ENCODE data around the gene YLPM1. TPM values are rescaled to one million over a fixed set of nuclear protein-coding genes. Genes with fewer than 3 reads are reported as not detected.
A peak's percentile ranks its signal among the peaks of the same experiment; 100 is the strongest.

Gene YLPM1
- total RNA-seq, 4 donors from 2014 or later, result 71.3 to 104 (median 84.8) TPM

DNA sequence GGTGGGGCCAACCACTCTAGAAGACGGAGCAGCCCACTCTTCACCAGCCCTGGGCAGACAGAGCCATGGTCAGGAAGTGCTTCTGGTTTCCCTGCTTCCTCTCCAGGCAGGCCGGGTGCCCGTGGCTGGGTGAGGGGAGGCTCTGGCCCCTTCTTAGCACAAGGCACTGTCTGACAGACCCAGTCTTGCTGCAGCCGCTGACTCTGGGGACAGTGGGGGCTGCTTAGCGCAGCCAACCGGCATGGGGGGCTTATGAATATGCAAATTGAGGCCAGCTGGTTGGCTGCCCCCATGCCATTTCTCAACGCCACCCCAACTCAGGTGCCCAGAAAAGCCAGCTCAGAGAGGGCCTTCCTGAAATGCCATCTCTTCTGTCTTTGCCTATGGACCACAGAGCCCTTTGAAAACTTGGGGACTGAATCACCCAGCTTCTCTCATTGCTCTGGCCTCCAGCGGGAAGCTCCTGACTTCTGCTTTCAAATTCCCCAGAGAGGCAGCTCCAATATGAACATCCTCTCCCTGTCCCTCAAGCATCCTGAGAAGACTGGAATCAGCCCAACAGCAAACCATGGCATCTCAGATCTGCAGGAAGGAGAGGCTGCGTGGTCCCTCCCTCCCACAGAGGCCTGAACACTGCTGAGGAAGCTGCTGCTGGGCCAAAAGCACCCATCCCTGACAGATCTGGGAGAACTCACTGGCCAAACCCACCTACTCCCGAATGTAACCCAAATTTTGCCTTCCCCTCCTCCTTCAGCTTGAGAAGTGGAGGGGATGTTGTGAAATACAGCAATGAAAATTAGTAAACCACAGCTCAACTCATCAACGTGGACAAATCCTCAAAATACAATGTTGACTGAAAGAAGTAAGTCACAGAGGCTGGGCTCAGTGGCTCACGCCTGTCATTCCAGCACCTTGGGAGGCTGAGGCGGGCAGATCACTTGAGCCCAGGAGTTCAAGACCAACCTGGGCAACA is 113.1 kb downstream of the YLPM1 start, which contains the start of gene PROX2:
Gene PROX2, minus strand, starts transcription at position 205 of the 973 bp plus-strand sequence. CDS start 12,311 bp downstream, outside the sequence.
- WGBS, 2 donors, result 59 to 72% methylated on average over 12 to 13 of the region's 13 CpGs
- H3K4me3 ChIP-seq (replicated peaks in 1 of 3), result no peak within 1 kb of the TSS
- intact Hi-C loops (cut with DNase I), result no loop called here
- H3K36me3 ChIP-seq, result no peaks in the 10 kb centered on the region
- H3K9me3 ChIP-seq, result no peaks in the 10 kb centered on the region
- H3K27me3 ChIP-seq, result no peaks in the 10 kb centered on the region
- peaks cover 6% of the 10 kb centered on the region in 2 donors for H3K4me1 ChIP-seq
- H3K27ac ChIP-seq, result no peak within 1 kb of the TSS
- no peak for DNase-seq
- TF ChIP-seq POLR2A (IDR thresholded peaks at IDR 0.05), result no peak
- TF ChIP-seq, protein P1, sequence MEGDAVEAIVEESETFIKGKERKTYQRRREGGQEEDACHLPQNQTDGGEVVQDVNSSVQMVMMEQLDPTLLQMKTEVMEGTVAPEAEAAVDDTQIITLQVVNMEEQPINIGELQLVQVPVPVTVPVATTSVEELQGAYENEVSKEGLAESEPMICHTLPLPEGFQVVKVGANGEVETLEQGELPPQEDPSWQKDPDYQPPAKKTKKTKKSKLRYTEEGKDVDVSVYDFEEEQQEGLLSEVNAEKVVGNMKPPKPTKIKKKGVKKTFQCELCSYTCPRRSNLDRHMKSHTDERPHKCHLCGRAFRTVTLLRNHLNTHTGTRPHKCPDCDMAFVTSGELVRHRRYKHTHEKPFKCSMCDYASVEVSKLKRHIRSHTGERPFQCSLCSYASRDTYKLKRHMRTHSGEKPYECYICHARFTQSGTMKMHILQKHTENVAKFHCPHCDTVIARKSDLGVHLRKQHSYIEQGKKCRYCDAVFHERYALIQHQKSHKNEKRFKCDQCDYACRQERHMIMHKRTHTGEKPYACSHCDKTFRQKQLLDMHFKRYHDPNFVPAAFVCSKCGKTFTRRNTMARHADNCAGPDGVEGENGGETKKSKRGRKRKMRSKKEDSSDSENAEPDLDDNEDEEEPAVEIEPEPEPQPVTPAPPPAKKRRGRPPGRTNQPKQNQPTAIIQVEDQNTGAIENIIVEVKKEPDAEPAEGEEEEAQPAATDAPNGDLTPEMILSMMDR (IDR thresholded peaks at IDR 0.05), result no peak

DNA sequence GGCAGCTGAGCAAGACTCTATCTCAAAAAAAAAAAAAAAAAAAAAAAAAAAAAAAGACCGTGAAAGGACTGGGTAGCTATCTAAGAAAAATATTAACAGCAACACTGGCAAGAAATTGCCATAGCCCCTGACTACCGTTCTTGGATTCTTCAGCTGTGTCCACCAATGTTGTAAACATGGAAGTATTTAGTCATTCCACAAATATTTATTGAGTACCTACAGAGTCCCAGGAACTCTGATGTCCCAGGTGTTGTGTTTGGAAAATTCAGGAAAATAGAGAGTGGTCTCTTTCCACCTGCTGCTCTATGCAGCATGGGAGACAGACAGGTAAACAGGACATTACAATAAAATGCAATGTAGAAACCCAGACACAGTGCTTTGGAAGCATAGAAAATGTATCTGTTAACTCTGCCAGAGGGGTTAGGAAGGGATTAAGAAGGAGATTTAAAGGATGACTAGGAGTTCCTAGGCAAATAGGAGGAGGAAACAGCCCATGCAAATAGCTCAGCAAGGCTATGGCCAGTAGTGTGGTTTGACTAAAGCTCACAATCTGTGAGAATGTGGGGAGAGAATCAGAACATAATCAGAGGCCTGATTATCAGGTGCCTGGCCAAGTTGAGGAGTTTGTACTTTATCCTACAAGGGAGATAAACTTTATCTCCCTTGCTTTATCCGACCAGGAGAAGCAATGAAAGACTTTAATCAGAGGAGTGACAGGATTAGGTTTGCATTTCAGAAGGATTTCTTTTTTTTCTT is 116.5 kb downstream of the YLPM1 start:
- Histone ChIP-seq H3K4me3 (replicated peaks in 1 of 3) (no peak overlapping the region), H3K36me3 (no peaks in the 10 kb centered on the region), H3K27ac (no peak overlapping the region), H3K9me3 (no peaks in the 10 kb centered on the region), H3K4me1 (peaks cover 22 to 28% of the 10 kb centered on the region in 2 donors), H3K27me3 (no peaks in the 10 kb centered on the region)
- DNase-seq, result no peak
- intact Hi-C loops (cut with DNase I), result no loop called here
- TF ChIP-seq, protein P1 (IDR thresholded peaks at IDR 0.05), result no peak
- TF ChIP-seq POLR2A (IDR thresholded peaks at IDR 0.05), result no peak
- 86 to 88% methylated on average over 3 of the region's 3 CpGs for WGBS, 2 donors

DNA sequence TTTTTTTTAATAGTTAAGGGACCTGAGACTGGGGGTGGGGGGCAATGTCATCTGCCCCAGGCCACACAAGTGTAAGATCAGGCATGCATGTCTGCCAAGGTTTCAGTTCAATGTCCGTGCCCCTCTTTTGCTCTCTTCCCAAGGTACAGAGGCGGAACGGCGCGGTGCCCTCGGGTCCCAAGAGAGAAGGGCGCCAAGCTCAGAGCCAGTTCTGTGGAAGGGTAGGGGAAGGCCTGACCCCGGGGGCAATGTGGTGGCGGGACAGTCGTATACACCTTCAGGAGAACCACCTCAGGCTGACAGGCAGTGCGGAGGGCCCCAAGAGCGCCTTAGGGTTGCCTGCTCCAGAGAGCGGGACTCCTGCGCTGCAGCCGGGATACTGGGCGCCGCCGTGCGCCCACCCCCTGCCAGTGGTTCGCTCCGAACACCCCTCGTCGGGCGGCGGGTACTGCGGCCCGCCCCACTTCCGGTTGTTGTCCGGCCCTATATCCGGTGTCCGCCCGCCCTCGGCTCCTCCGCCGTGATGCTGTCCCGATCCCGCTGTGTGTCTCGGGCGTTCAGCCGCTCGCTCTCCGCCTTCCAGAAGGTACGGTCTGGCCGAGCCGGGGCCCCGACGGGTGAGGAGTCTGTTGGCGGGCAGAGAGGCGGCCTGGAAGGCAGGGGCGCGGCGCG is 118.5 kb downstream of the YLPM1 start, which contains the start of gene DLST:
Gene DLST, plus strand, starts transcription at position 486 of the 672 bp plus-strand sequence. Its CDS starts 38 bp downstream, at position 524.
- H3K4me1 ChIP-seq, result peaks cover 33 to 40% of the 10 kb centered on the region in 2 donors
- intact Hi-C loops (cut with DNase I), result no loop called here
- WGBS, 2 donors, result 0% methylated on average over 10 to 12 of the region's 53 CpGs

DNA sequence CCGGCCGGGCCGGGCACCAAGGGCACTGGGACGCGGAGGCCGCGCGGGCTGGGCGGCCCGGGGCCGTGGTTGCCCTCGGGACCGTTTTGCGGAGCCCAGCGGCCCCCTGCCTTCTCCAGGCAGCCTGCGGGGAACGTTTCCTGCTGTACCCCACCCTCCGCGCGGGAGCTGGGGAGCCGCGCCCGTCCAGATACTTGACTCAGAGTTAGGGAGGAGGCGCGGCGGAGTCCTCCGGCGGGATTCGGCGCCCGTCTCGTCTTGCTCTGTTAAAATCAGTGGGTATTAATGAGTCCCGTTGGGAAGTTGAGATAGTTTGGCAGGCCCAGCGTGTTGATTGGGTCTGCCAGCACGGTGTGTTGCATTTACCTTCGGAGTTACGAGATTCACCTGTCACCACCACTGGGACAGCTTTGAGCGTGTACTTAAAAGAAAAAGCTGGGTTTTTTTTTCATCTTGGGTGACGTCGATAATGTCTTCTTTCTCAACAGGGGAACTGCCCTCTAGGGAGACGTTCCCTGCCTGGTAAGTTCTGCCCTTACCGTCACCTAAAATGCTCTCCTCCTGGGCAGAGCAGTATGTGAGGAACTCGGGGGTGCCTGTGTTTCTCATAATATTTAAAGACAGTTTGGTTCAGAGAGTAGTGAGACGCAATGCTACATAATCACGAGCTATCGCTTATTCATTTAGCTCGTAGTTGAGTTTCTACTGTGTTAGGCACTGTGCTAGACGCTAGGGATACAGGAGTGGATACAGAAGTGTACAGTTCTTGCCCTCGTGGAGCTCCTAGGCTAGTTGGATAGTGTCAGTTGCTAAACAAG is 119.2 kb downstream of the YLPM1 start:
- H3K4me3 ChIP-seq (replicated peaks in 1 of 3), result peak overlapping the region; percentile 81 to 92 (median 91)
- TF ChIP-seq POLR2A (IDR thresholded peaks at IDR 0.05), result no peak
- TF ChIP-seq, protein P1 (IDR thresholded peaks at IDR 0.05), result peak in 1 of 6 experiments; percentile 6
- H3K27ac ChIP-seq, result peak overlapping the region; percentile 70 to 96 (median 94)
- H3K4me1 ChIP-seq, result peaks cover 33 to 43% of the 10 kb centered on the region in 2 donors
- H3K27me3 ChIP-seq, result no peaks in the 10 kb centered on the region
- peaks cover 0 to 3% of the 10 kb centered on the region in 2 donors for H3K36me3 ChIP-seq
- 1 to 2% methylated on average over 17 to 29 of the region's 49 CpGs for WGBS, 2 donors
- peak; percentile 45 to 54 for DNase-seq
- H3K9me3 ChIP-seq, result no peaks in the 10 kb centered on the region
- intact Hi-C loops (cut with DNase I), result no loop called here

More for the DNA sequence above, 118.5 kb downstream of the YLPM1 start, which contains the start of gene DLST:
- peak within 1 kb of the TSS; percentile 81 to 92 (median 91) for H3K4me3 ChIP-seq (replicated peaks in 1 of 3)
- H3K9me3 ChIP-seq, result no peaks in the 10 kb centered on the region
- TF ChIP-seq, protein P1 (IDR thresholded peaks at IDR 0.05), result no peak
- peak; percentile 20 to 88 for TF ChIP-seq POLR2A (IDR thresholded peaks at IDR 0.05)
- peaks cover 0 to 3% of the 10 kb centered on the region in 2 donors for H3K36me3 ChIP-seq
- H3K27me3 ChIP-seq, result no peaks in the 10 kb centered on the region
- DNase-seq, result peak; percentile 85 to 87
- peak within 1 kb of the TSS; percentile 70 to 96 (median 94) for H3K27ac ChIP-seq

Data from thyroid gland (tissue), 4 donors.